ENCODE data around the gene TMPRSS7.

DNA sequence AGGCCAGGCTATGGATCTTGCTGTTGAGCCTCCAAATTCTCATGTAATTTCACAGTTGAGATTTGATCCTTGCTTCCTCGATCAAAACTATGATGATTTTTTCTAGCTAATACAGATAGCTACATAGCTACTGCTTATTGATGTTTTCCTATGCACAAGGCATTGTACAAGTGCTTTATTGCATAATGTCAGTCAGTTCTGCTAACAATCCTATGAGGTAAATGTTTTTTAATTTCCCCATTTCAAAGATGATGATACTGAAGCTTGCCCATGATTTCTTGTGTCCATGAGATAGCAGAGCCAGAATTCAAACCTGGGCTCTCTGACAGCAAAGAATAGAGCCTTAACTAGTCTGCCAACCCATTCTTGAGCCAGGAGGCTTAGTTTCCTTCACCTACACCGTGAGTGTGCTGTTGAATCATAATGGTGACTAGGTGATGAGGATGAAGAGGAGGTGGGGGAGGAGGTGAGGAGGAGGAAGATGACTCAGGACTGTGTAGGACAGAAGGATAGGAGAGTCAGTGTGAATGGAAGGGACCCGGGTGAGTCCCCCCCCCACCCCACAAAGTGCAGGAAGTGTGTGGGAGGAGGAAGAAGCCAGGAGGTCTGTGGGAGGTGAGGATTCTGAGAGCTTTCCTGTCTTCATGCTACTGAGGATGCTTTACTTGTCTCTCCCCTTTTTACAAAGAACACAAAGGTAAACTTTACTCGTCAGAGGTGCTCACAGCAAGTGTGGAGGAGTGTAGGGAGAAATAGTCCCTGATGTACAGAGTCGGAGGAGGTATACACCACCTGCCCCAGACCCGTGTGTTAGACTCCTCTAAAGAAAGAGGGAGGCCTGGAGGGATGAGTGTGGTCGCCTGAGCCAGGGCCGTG lies 32.2 kb upstream of the TMPRSS7 start:
- no peak for TF ChIP-seq CTCF (IDR thresholded peaks at IDR 0.05)
- no peak for TF ChIP-seq POLR2A (IDR thresholded peaks at IDR 0.05)
- TF ChIP-seq EP300 (IDR thresholded peaks at IDR 0.05; ENCODE audit: low read depth), result no peak

Data from transverse colon (tissue), 3 donors.